NB4 (cell line): ENCODE results near the gene AGBL1.

Experiments used
- MYC ChIP-seq: IDR thresholded peaks from 2 replicates; pipeline ENCODE4 v1.6.1; 2011; ENCODE audit warnings: low read depth, low read length
- POLR2A ChIP-seq: IDR thresholded peaks from 2 replicates; pipeline ENCODE4 v1.6.1; 2011; ENCODE audit warnings: mild to moderate bottlenecking; ENCODE audit not compliant: insufficient read length; ENCODE audit errors: extremely low read depth
- TF ChIP-seq, protein P1 (sequence below): IDR thresholded peaks from one replicate; pipeline ENCODE4 v1.5.1; 2012; ENCODE audit warnings: low read depth, low read length
- TF ChIP-seq, protein P2 (sequence below): IDR thresholded peaks from 2 replicates; pipeline ENCODE4 v1.6.1; 2011; ENCODE audit warnings: low read depth, low read length

DNA sequence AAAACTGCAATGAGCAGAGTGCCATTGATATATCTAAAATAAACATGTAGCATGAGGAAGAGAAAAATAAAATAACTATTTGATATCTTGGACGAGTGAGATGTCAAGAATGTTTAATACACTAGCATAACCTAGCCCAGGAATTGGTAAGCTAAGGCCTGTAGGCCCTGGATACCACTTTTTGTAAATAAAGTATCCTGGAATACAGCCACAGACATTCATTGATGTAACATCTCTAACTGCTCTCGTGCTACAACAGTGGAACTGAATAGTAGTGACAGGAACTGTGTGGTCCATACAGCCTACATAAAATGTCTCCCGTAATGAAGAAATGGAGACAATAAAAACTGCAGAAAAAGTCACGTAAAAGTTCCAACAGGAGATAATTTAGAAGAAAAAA lies 869.0 kb downstream of the AGBL1 start:
- TF ChIP-seq, protein P1, sequence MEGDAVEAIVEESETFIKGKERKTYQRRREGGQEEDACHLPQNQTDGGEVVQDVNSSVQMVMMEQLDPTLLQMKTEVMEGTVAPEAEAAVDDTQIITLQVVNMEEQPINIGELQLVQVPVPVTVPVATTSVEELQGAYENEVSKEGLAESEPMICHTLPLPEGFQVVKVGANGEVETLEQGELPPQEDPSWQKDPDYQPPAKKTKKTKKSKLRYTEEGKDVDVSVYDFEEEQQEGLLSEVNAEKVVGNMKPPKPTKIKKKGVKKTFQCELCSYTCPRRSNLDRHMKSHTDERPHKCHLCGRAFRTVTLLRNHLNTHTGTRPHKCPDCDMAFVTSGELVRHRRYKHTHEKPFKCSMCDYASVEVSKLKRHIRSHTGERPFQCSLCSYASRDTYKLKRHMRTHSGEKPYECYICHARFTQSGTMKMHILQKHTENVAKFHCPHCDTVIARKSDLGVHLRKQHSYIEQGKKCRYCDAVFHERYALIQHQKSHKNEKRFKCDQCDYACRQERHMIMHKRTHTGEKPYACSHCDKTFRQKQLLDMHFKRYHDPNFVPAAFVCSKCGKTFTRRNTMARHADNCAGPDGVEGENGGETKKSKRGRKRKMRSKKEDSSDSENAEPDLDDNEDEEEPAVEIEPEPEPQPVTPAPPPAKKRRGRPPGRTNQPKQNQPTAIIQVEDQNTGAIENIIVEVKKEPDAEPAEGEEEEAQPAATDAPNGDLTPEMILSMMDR, result no peak
- TF ChIP-seq, protein P2, sequence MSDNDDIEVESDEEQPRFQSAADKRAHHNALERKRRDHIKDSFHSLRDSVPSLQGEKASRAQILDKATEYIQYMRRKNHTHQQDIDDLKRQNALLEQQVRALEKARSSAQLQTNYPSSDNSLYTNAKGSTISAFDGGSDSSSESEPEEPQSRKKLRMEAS, result no peak
- TF ChIP-seq POLR2A, result no peak
- no peak for TF ChIP-seq MYC
